Measurements from ENCODE around the gene ZDHHC8. TPM values are rescaled to one million over a fixed set of nuclear protein-coding genes. Genes with fewer than 3 reads are reported as not detected.

The ZDHHC8 gene
- total RNA-seq, 1 donor from 2014 or later = 35.5 TPM

DNA sequence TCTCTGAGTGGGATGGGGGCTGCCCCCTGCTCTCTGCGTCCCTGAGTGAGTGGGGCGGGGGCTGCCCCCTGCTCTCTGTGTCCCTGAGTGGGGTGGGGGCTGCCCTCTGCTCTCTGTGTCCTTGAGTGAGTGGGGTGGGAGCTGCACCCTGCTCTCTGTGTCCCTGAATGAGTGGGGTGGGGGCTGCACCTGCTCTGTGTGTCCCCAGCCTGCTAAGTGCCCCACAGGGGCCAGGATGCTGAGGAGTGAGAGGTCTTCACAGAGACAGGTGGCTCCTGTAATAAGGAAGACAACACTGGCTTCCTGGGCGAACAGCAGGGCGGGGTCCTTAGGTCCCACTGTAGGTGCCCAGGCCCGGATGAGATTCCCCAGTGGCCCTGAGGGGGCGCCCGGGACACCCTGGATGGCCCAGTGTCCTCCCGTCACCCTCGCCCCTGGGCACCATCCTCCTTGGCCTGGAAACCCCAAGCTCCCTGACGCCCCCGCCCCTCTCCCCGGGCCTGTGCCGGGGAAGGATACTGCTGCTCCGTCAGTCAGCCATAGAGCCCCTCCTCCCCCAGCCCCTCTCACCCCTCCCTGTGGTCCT is 23.1 kb downstream of the ZDHHC8 start:
- H3K27ac ChIP-seq = no peak overlapping the region
- TF ChIP-seq, protein P1, sequence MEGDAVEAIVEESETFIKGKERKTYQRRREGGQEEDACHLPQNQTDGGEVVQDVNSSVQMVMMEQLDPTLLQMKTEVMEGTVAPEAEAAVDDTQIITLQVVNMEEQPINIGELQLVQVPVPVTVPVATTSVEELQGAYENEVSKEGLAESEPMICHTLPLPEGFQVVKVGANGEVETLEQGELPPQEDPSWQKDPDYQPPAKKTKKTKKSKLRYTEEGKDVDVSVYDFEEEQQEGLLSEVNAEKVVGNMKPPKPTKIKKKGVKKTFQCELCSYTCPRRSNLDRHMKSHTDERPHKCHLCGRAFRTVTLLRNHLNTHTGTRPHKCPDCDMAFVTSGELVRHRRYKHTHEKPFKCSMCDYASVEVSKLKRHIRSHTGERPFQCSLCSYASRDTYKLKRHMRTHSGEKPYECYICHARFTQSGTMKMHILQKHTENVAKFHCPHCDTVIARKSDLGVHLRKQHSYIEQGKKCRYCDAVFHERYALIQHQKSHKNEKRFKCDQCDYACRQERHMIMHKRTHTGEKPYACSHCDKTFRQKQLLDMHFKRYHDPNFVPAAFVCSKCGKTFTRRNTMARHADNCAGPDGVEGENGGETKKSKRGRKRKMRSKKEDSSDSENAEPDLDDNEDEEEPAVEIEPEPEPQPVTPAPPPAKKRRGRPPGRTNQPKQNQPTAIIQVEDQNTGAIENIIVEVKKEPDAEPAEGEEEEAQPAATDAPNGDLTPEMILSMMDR (IDR thresholded peaks at IDR 0.05) = no peak
- H3K27me3 ChIP-seq = peaks cover 4% of the 10 kb centered on the region
- H3K4me3 ChIP-seq = no peak overlapping the region
- no peaks in the 10 kb centered on the region for H3K36me3 ChIP-seq
- intact Hi-C loops (cut with DNase I) = no loop called here
- H3K4me1 ChIP-seq = no peaks in the 10 kb centered on the region
- DNase-seq (ENCODE audit: low spot score in 2 of 2) = no peak
- no peaks in the 10 kb centered on the region for H3K9me3 ChIP-seq

DNA sequence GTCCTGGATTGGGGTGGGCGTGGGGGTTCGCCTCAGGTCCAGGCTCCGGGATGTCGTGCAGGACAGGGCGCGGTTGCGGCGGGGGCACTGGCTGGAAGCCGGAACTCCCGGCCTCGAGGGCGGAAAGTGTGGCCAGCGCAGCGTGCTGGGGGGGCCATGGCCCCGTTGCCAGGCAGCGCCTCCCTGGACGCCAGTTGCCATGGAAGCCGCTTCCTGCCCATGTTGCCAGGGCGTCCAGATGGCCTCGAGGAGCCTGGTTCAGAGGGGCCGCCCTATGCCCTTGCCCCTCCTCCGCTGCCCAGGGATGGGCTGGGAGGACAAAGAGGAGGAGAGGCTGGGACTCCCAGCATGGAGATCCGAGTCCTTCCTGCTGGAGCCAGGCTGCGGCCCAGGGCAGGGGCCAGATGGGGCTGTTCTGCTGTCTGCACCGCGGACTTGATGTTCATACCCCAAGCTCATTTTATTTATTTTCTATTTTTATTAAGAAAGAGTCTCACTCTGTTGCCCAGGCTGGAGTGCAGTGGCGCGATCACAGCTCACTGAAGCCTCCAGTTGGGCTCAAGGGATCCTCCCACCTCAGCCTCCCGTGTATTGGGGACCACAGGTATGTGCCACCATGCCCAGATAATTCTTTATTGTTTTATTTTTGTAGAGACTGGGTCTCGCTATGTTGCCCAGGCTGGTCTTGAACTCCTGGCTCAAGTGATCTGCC is 23.9 kb downstream of the ZDHHC8 start:
- no peak overlapping the region for H3K4me3 ChIP-seq
- peaks cover 4% of the 10 kb centered on the region for H3K27me3 ChIP-seq
- H3K4me1 ChIP-seq = no peaks in the 10 kb centered on the region
- H3K27ac ChIP-seq = no peak overlapping the region
- intact Hi-C loops (cut with DNase I) = no loop called here
- no peaks in the 10 kb centered on the region for H3K36me3 ChIP-seq
- no peak for DNase-seq (ENCODE audit: low spot score in 2 of 2)
- TF ChIP-seq, protein P1 (IDR thresholded peaks at IDR 0.05) = no peak
- no peaks in the 10 kb centered on the region for H3K9me3 ChIP-seq

DNA sequence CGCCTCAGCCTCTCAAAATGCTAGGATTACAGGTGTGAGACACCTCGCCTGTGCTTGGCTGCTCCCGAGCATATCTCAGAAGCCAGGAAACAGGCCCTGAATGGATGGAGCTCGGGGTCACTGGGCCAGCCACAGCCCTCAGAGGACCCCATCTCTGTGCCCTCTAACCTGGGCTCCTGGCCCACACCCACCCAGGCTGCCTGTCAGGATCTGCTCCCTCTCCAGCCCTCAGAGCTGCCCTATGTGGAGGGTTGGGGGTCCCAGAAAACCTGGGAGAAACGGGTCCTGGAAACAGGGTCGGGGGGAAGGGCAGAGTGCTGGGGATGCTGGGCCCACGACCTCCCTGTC is 24.4 kb downstream of the ZDHHC8 start:
- Histone ChIP-seq H3K4me3 (no peak overlapping the region), H3K27me3 (peaks cover 4% of the 10 kb centered on the region), H3K9me3 (no peaks in the 10 kb centered on the region), H3K4me1 (no peaks in the 10 kb centered on the region), H3K36me3 (no peaks in the 10 kb centered on the region), H3K27ac (no peak overlapping the region)
- TF ChIP-seq, protein P1 (IDR thresholded peaks at IDR 0.05) = no peak
- intact Hi-C loops (cut with DNase I) = no loop called here
- DNase-seq (ENCODE audit: low spot score in 2 of 2) = no peak

DNA sequence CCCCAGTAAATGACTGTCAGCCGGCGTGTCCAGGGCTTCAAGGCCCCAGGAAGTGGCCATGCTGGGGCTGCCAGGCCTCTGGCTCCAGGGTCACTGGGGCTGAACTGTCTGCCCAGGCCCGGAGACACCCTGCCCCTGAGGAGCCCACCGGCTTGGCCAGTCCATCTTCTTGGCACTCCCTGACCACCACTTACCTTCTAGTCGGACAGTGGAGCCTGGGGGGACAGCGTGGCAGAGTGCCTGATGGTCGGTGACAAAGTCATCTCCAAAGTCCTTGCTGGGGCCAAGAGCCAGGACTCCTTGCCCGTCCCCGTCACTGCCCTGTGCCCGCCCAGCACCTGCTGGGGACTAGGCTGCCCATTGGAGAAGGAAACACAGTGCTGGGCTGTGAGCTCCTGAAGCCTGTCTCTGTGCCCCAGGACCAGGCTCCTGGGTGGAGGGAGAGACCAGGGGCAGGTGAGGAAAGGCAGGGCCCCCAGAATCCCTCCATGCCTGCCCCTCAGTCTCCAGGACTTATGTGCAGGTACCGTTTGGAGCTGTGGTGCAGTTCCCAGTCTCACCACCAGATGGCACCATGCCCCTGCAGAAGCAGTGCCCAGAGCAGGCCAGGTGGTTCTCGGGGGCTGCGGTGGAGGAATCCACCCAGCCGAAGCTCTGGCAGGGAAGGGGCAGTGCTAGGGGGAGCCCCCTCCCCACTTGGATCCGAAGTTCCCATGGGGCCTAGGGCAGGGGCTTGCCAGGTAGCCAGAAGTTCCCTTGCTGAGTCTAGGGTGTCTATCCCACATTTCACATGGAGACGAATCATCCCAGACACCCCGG is 25.2 kb downstream of the ZDHHC8 start:
- Histone ChIP-seq H3K4me1 (no peaks in the 10 kb centered on the region), H3K27ac (no peak overlapping the region), H3K9me3 (no peaks in the 10 kb centered on the region), H3K4me3 (no peak overlapping the region), H3K36me3 (no peaks in the 10 kb centered on the region), H3K27me3 (peaks cover 4% of the 10 kb centered on the region)
- DNase-seq (ENCODE audit: low spot score in 2 of 2) = peak; percentile 37 to 87
- TF ChIP-seq, protein P1 (IDR thresholded peaks at IDR 0.05) = peak; percentile 98 to 100 (median 99)
- intact Hi-C loops (cut with DNase I) = loop anchor here (1.0 kb wide), 2 partner anchors 111 to 128 kb away; partner anchors contain the start of gene RTN4R

DNA sequence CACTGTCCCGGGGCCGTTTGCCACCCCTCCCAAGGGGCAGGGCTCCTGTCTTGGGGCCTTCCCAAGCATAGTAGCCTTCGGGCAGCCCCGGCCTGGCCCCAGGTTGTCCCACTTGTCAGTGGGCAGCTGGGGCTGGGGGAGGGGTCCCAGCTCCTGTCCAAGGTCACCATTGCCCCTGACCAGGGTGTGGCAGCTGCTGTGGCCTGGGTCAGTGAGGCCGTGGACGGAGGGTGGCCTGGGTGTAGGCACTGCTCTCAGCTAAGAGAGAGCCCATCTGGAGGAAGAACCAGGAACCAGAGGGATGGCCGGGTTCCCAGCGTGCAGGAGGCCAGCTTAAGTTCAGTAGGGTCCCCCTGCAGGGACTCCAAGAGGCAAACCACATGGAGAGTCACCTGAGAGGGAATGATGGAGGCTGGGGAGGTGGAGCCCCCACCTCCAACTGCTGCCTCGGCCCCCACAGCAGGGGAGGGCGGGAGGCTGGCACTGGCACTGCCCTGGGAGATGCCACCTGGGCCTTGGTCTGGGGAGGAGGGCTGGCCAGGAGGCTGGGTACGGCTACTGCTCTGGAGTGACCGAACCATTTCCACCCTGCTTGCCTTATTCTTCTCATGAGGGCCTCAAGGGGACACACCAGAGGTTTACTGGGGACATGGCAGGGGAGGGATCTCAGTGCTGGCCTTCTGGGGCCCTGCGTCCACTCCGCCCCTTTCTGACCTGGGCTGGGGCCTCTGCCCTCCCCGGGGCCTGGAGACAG is 26.0 kb downstream of the ZDHHC8 start:
- Histone ChIP-seq H3K27ac (no peak overlapping the region), H3K27me3 (peaks cover 4% of the 10 kb centered on the region), H3K4me3 (no peak overlapping the region), H3K4me1 (no peaks in the 10 kb centered on the region), H3K9me3 (no peaks in the 10 kb centered on the region), H3K36me3 (no peaks in the 10 kb centered on the region)
- DNase-seq (ENCODE audit: low spot score in 2 of 2) = no peak
- TF ChIP-seq, protein P1 (IDR thresholded peaks at IDR 0.05) = no peak
- intact Hi-C loops (cut with DNase I) = loop anchor here (1.0 kb wide), 2 partner anchors 111 to 128 kb away; partner anchors contain the start of gene RTN4R
